Measurements from ENCODE around the gene SNAP25.

The SNAP25 gene

DNA sequence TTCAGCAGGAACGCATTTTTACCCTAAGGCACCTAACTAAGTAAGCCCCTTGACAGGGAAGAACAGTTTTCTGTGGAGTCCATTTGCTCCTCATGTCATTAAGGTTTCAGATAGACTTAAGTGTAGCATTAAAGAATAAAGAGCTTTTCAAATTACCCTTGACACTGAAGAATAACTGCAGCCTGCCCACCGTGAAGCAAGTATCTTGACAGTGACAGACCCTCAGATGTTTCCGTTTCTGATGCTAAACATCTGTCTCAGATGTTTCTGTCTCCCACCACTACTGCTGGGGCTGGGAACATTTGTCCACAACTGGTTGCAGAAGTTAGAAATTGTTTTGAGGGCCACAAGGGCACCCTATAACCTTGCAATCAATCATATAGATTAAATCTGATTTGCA, 50.0 kb downstream of the SNAP25 start:
- H3K4me3 Mint-ChIP-seq = no peak overlapping the region
- no peak for ATAC-seq
- H3K4me1 Mint-ChIP-seq = no peaks in the 10 kb centered on the region
- H3K36me3 Mint-ChIP-seq = no peaks in the 10 kb centered on the region
- H3K9me3 Mint-ChIP-seq = no peaks in the 10 kb centered on the region
- no peaks in the 10 kb centered on the region for H3K27me3 Mint-ChIP-seq
- H3K27ac Mint-ChIP-seq = no peak overlapping the region

- no peaks in the 10 kb centered on the region for H3K9me3 Mint-ChIP-seq
- H3K4me1 Mint-ChIP-seq = no peaks in the 10 kb centered on the region
- H3K4me3 Mint-ChIP-seq = no peak overlapping the region
- H3K27me3 Mint-ChIP-seq = no peaks in the 10 kb centered on the region
- H3K27ac Mint-ChIP-seq = no peak overlapping the region
- H3K36me3 Mint-ChIP-seq = no peaks in the 10 kb centered on the region
- ATAC-seq = no peak
These were observed 52.0 kb downstream of the SNAP25 start for GRCh38 chr20:10270630-10271029.

- ATAC-seq = no peak
These were observed 53.0 kb downstream of the SNAP25 start for GRCh38 chr20:10271494-10272219.

GRCh38 chr20:10276878-10277580, 58.4 kb downstream of the SNAP25 start:
- H3K27ac Mint-ChIP-seq = no peak overlapping the region
- ATAC-seq = no peak
- H3K4me3 Mint-ChIP-seq = no peak overlapping the region
- H3K27me3 Mint-ChIP-seq = no peaks in the 10 kb centered on the region
- H3K9me3 Mint-ChIP-seq = no peaks in the 10 kb centered on the region
- H3K36me3 Mint-ChIP-seq = no peaks in the 10 kb centered on the region
- H3K4me1 Mint-ChIP-seq = no peaks in the 10 kb centered on the region

More at GRCh38 chr20:10271494-10272219, 53.0 kb downstream of the SNAP25 start:
- H3K4me3 Mint-ChIP-seq = no peak overlapping the region
- H3K4me1 Mint-ChIP-seq = no peaks in the 10 kb centered on the region
- H3K9me3 Mint-ChIP-seq = no peaks in the 10 kb centered on the region
- H3K27me3 Mint-ChIP-seq = no peaks in the 10 kb centered on the region
- H3K36me3 Mint-ChIP-seq = no peaks in the 10 kb centered on the region
- H3K27ac Mint-ChIP-seq = no peak overlapping the region

DNA sequence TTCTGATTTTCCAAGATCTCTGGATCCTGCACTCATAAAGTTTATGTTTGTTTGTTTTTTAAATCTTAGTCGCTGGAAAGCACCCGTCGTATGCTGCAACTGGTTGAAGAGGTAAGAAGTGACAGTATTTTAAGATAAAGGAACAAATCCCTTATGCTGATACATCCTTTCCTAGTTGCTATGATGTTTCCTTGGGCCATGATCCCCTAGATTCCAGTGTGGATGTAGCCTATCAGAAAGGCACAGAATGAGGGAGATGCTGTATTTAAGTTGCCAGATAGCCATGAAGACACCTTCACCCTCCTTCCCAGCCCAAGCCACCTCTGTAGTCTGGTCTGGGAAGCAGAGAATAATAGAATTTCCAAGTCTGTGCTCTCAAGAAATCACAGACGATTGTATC, 59.0 kb downstream of the SNAP25 start:
- H3K4me1 Mint-ChIP-seq = no peaks in the 10 kb centered on the region
- no peaks in the 10 kb centered on the region for H3K27me3 Mint-ChIP-seq
- no peaks in the 10 kb centered on the region for H3K9me3 Mint-ChIP-seq
- no peak overlapping the region for H3K27ac Mint-ChIP-seq
- ATAC-seq = no peak
- H3K36me3 Mint-ChIP-seq = no peaks in the 10 kb centered on the region
- H3K4me3 Mint-ChIP-seq = no peak overlapping the region

DNA sequence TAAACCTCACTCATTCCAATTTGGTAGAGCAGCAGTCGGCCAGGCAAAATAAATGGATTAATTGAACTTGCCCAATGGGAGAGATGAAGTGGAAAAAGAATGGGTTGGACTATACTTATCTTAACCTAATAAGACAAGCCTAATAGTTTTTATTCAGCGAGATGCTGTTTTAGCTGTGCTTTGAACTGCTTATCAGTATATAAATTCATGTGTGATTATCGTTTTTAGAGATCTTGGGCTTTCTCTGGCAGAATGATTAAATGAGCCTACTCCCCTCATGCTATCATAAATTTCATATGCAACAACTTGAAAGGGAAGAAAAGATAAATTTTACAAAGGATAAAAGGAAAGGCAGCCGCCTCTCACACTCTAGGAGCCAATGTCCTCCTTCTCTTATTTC, 59.8 kb downstream of the SNAP25 start:
- Mint-ChIP-seq H3K4me3 (no peak overlapping the region), H3K36me3 (no peaks in the 10 kb centered on the region), H3K9me3 (no peaks in the 10 kb centered on the region), H3K4me1 (no peaks in the 10 kb centered on the region), H3K27me3 (no peaks in the 10 kb centered on the region), H3K27ac (no peak overlapping the region)
- no peak for ATAC-seq

DNA sequence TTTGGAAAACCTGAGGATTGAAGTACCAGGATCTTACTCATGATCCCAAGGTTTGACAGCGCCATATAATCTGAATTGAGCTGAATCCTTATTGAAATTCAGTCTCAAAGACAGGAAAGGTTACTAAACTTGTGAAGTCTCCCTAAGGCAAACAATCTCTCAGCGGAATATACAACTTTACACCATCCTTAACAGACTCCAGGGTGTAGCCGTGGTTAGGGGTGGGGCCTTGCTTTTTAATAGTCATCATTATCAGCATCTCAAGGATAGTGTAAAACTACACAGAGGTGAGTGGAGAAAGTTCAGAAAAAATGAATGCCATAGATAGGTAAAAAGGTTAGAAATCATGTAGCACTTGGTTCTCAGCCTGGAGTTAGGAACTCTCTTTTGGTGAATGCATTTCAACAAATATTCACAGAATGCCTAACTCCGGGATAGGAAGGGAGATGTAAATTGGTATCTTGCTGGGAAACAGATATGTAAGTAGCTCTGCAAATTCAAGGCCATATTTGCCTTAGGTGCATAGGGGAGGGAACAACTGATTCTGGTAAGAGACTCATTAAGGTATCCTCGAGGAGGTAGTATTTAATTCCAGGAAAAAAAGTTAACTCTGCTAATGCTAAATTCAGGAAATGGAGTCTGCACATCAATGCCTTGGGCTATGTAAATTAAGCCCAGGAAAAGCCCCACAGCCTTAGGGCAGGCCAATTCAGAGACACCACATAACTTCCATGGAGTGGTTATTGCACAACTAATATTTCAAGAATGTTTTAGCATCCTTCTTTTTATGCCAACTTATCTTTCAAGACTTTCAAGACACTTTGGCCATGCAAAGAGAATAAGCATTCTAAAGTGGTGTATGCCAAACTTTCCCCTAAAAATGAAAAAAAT, 61.6 kb downstream of the SNAP25 start:
- Mint-ChIP-seq H3K4me1 (no peaks in the 10 kb centered on the region), H3K9me3 (no peaks in the 10 kb centered on the region), H3K4me3 (no peak overlapping the region), H3K27me3 (no peaks in the 10 kb centered on the region), H3K36me3 (no peaks in the 10 kb centered on the region), H3K27ac (no peak overlapping the region)
- ATAC-seq = no peak

DNA sequence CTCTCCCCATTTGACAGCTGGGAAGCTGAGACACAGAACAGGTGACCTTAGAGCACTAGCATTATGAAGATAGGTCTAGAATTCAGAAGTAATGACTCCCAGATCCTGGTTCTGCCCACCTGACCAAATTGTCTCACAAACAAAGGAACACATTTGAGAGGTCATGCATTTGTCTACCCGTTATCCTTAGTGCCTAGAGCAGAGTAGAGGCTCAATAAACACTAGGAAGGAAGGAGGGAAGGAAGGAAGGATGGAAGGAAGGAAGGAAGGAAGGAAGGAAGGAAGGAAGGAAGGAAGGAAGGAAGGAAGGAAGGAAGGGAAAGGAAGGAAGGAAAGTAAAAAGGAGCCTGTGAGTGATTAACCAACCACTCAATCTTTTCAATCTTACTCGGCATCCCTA, 63.3 kb downstream of the SNAP25 start:
- no peak overlapping the region for H3K4me3 Mint-ChIP-seq
- H3K27me3 Mint-ChIP-seq = no peaks in the 10 kb centered on the region
- H3K9me3 Mint-ChIP-seq = no peaks in the 10 kb centered on the region
- ATAC-seq = no peak
- H3K27ac Mint-ChIP-seq = no peak overlapping the region
- no peaks in the 10 kb centered on the region for H3K4me1 Mint-ChIP-seq
- no peaks in the 10 kb centered on the region for H3K36me3 Mint-ChIP-seq

GRCh38 chr20:10282979-10283456, 64.4 kb downstream of the SNAP25 start:
- no peaks in the 10 kb centered on the region for H3K36me3 Mint-ChIP-seq
- no peaks in the 10 kb centered on the region for H3K9me3 Mint-ChIP-seq
- no peak for ATAC-seq
- no peaks in the 10 kb centered on the region for H3K27me3 Mint-ChIP-seq
- no peaks in the 10 kb centered on the region for H3K4me1 Mint-ChIP-seq
- H3K27ac Mint-ChIP-seq = no peak overlapping the region
- no peak overlapping the region for H3K4me3 Mint-ChIP-seq

DNA sequence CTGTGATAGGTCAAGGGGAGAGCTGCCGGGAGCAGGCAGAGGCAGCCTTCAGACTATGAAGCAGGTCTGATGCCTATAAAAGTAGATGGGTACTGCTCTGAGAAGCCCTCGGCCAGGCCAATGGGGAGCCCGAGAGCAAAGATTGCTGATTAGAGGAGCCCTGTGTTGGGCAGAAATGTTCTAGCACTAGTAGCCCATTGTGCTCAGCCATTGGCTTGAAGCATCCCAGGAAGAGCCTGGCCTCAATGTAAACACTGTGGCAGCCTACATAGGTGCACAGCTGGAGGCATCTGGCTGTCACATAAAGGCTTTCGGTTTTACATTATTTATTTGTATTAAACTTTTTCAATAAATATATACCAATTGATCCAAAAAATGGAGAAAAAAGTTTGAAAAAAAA, 67.7 kb downstream of the SNAP25 start:
- ATAC-seq = no peak

DNA sequence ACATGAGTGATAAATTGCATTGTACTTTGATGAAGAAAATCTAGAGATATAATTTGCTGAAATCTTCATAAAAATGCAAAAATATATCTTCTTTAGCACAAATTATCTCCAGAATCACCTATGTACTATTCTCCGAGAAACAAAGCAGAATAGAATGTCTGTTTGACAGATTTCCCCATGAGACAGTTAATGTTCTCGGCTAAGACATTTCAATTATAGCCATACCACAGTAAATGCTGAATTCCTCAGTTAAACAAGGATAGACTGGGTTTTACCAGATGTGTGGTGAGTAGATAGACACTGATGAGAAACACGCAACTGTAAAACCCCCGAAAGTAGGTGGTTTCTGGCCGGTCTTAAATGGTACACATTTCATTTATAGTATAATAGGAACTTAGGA, 69.8 kb downstream of the SNAP25 start:
- no peaks in the 10 kb centered on the region for H3K9me3 Mint-ChIP-seq
- no peak overlapping the region for H3K4me3 Mint-ChIP-seq
- H3K27ac Mint-ChIP-seq = no peak overlapping the region
- no peaks in the 10 kb centered on the region for H3K36me3 Mint-ChIP-seq
- no peaks in the 10 kb centered on the region for H3K4me1 Mint-ChIP-seq
- ATAC-seq = no peak
- peaks cover 7% of the 10 kb centered on the region for H3K27me3 Mint-ChIP-seq

More for the DNA sequence above, 67.7 kb downstream of the SNAP25 start:
- Mint-ChIP-seq H3K4me1 (no peaks in the 10 kb centered on the region), H3K9me3 (no peaks in the 10 kb centered on the region), H3K36me3 (no peaks in the 10 kb centered on the region), H3K27me3 (peaks cover 7% of the 10 kb centered on the region), H3K4me3 (no peak overlapping the region), H3K27ac (no peak overlapping the region)

DNA sequence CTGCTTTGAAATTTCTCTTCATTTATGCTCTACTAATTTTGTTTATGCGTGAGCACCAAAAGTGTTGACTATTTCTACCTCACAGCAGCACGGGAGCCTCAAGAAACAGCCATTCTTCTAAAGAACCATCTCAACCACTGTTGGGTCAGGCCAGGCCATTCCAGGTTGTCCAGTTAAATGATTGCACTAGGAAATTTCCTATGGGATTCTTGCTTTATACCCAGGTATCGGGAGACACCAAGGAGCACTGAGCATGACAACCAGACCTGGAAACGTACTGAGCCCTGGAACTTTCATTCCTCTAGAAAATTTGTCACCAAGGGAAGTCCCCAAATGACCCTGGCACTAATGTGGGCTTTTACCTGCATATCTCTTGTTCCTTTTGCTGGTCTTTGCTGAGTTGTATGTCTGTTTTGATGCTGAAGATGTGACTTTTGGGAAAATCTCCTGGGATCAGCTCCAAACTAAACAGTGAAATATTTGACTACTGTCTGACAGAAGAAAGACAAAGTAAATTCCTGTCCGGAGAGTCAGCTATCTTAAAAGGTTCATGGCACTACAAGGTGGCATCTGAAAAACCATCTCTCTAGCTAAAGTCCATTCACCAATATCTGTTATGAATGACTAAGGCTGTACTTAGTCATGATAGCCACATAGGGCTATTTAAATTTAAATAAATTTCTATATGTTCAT, 70.5 kb downstream of the SNAP25 start:
- Mint-ChIP-seq H3K4me1 (no peaks in the 10 kb centered on the region), H3K4me3 (no peak overlapping the region), H3K36me3 (no peaks in the 10 kb centered on the region), H3K9me3 (no peaks in the 10 kb centered on the region), H3K27ac (no peak overlapping the region), H3K27me3 (peaks cover 7% of the 10 kb centered on the region)
- ATAC-seq = no peak

DNA sequence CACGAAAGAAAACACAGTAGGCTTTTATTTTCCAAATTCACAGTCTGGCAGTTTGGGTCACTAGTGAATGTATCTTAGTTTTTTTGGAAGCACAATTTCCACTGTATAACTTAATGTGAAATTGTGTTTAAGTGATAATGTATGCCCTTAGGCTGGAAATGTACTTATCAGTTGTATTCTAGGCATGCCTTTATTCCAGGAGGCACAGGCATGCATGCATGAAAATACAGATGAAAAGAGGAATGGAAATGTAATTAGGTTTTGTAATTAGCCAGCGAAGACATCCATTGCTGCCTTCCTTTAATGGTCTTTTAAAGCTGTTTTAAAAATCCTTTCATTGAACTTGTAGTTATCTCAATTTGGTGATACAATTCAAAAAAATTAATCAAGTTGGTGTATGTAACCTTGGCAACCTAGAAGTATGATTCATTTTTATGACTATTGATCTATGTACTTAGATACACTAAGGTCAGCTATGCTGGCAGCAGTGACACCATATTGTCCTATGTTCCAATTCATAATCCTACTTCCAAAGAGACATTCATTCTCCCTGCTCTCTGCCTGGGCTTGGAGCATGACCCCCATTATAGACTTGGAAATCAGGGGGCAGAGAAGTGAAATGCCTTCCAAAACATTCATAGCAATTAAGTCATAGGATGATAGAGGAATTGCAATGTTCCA, 73.1 kb downstream of the SNAP25 start:
- Mint-ChIP-seq H3K4me1 (no peaks in the 10 kb centered on the region), H3K27me3 (peaks cover 7% of the 10 kb centered on the region), H3K27ac (no peak overlapping the region), H3K36me3 (no peaks in the 10 kb centered on the region), H3K4me3 (no peak overlapping the region), H3K9me3 (no peaks in the 10 kb centered on the region)
- no peak for ATAC-seq

- no peak for ATAC-seq
- no peaks in the 10 kb centered on the region for H3K4me1 Mint-ChIP-seq
- no peaks in the 10 kb centered on the region for H3K36me3 Mint-ChIP-seq
- H3K9me3 Mint-ChIP-seq = no peaks in the 10 kb centered on the region
- no peaks in the 10 kb centered on the region for H3K27me3 Mint-ChIP-seq
- H3K4me3 Mint-ChIP-seq = no peak overlapping the region
- H3K27ac Mint-ChIP-seq = no peak overlapping the region
These were observed 78.6 kb downstream of the SNAP25 start for GRCh38 chr20:10297223-10297622.

Data from stimulated activated memory B cell treated with anti-CD40 and anti-IgM and Interleukin-4, amounts not matched to agents 10 μg/mL and 1 μg/mL and 100 μg/mL, for 72 hours (primary cell).